Immature natural killer cell (primary cell): ENCODE results near the gene ARHGEF1. TPM values are rescaled to one million over a fixed set of nuclear protein-coding genes. Genes with fewer than 3 reads are reported as not detected.
A peak's percentile ranks its signal among the peaks of the same experiment; 100 is the strongest.

Source experiments
- DNase-seq, 3 donors: peaks; one replicate each; pipeline ENCODE4 v3.0.0; 2022; ENCODE audit warnings: mixed read lengths in 1 of 3
- H3K27ac Mint-ChIP-seq, 6 donors: one replicate each; pipeline ENCODE4 v1.8.0; 2020; ENCODE audit warnings: mixed read lengths in 6 of 6, mild to moderate bottlenecking in 5 of 6, inconsistent platforms in 4 of 6, moderate library complexity in 3 of 6
- H3K27me3 Mint-ChIP-seq, 3 donors: one replicate each; pipeline ENCODE4 v1.8.0; 2020 to 2021; ENCODE audit warnings: low read depth in 3 of 3, mild to moderate bottlenecking in 3 of 3, mixed read lengths in 3 of 3, moderate library complexity in 3 of 3, inconsistent platforms in 1 of 3
- H3K36me3 Mint-ChIP-seq, 3 donors: one replicate each; pipeline ENCODE4 v1.8.0; 2020; ENCODE audit warnings: mixed read lengths in 3 of 3, inconsistent platforms in 2 of 3, mild to moderate bottlenecking in 2 of 3
- H3K4me1 Mint-ChIP-seq, 2 donors: one replicate each; pipeline ENCODE4 v1.8.0; 2020; ENCODE audit warnings: inconsistent platforms in 2 of 2, mild to moderate bottlenecking in 2 of 2, mixed read lengths in 2 of 2, moderate library complexity in 1 of 2
- H3K4me3 Mint-ChIP-seq, 5 donors: one replicate each; pipeline ENCODE4 v1.8.0; 2020; ENCODE audit warnings: mild to moderate bottlenecking in 5 of 5, mixed read lengths in 5 of 5, inconsistent platforms in 3 of 5, moderate library complexity in 3 of 5
- H3K9me3 Mint-ChIP-seq, 6 donors: one replicate each; pipeline ENCODE4 v1.8.0; 2020; ENCODE audit warnings: mild to moderate bottlenecking in 6 of 6, mixed read lengths in 6 of 6, inconsistent platforms in 4 of 6, moderate library complexity in 3 of 6
- polyA plus RNA-seq, 3 donors: library from polyadenylated mRNA; unstranded; fragments of 300-500 nt; fragmentation: Illumina TruSeq; gene quantifications; one replicate each; pipeline ENCODE4 v1.2.3, GENCODE V29; 2021

The ARHGEF1 gene
- polyA plus RNA-seq, 3 donors from 2014 or later = 129 to 394 (median 156) TPM

GRCh38 chr19:41941410-41942202 is 58.6 kb downstream of the ARHGEF1 start:
- H3K27ac Mint-ChIP-seq = peak overlapping the region; percentile 5 to 88 (median 72)
- DNase-seq = no peak
- no peaks in the 10 kb centered on the region for H3K36me3 Mint-ChIP-seq
- H3K4me1 Mint-ChIP-seq = peaks cover 46 to 52% of the 10 kb centered on the region in 2 donors
- no peaks in the 10 kb centered on the region for H3K9me3 Mint-ChIP-seq
- H3K4me3 Mint-ChIP-seq = peak overlapping the region; percentile 43 to 63 (median 56)
- H3K27me3 Mint-ChIP-seq = peaks cover 15 to 35% (median 30%) of the 10 kb centered on the region in 3 donors

- peaks cover 18 to 34% (median 32%) of the 10 kb centered on the region in 3 donors for H3K27me3 Mint-ChIP-seq
- peak overlapping the region in 4 of 5 donors; percentile 5 to 59 (median 43) for H3K4me3 Mint-ChIP-seq
- DNase-seq = peak in 2 of 3 donors; percentile 40 to 52
- no peaks in the 10 kb centered on the region for H3K9me3 Mint-ChIP-seq
- H3K36me3 Mint-ChIP-seq = no peaks in the 10 kb centered on the region
- H3K27ac Mint-ChIP-seq = peak overlapping the region; percentile 97 to 100 (median 98)
- H3K4me1 Mint-ChIP-seq = peaks cover 57 to 58% of the 10 kb centered on the region in 2 donors
These were observed 61.4 kb downstream of the ARHGEF1 start for GRCh38 chr19:41944336-41944735.

GRCh38 chr19:41945135-41945766 is 62.3 kb downstream of the ARHGEF1 start:
- H3K4me3 Mint-ChIP-seq = peak overlapping the region; percentile 75 to 83 (median 80)
- DNase-seq = peak; percentile 95 to 98 (median 96)
- H3K27me3 Mint-ChIP-seq = peaks cover 18 to 32% (median 30%) of the 10 kb centered on the region in 3 donors
- H3K27ac Mint-ChIP-seq = peak overlapping the region; percentile 97 to 100 (median 98)
- H3K9me3 Mint-ChIP-seq = no peaks in the 10 kb centered on the region
- H3K4me1 Mint-ChIP-seq = peaks cover 57 to 61% of the 10 kb centered on the region in 2 donors
- no peaks in the 10 kb centered on the region for H3K36me3 Mint-ChIP-seq

GRCh38 chr19:41947091-41947490 is 64.1 kb downstream of the ARHGEF1 start:
- peaks cover 55 to 56% of the 10 kb centered on the region in 2 donors for H3K4me1 Mint-ChIP-seq
- H3K27ac Mint-ChIP-seq = peak overlapping the region; percentile 90 to 98 (median 97)
- no peaks in the 10 kb centered on the region for H3K36me3 Mint-ChIP-seq
- H3K4me3 Mint-ChIP-seq = peak overlapping the region; percentile 64 to 74 (median 70)
- no peak for DNase-seq
- peaks cover 13 to 25% (median 23%) of the 10 kb centered on the region in 3 donors for H3K27me3 Mint-ChIP-seq
- no peaks in the 10 kb centered on the region for H3K9me3 Mint-ChIP-seq

- H3K27ac Mint-ChIP-seq = peak overlapping the region in 5 of 6 donors; percentile 58 to 87 (median 87)
These were observed 68.7 kb downstream of the ARHGEF1 start for GRCh38 chr19:41951686-41952172.

GRCh38 chr19:41955521-41955920 is 72.5 kb downstream of the ARHGEF1 start:
- Mint-ChIP-seq H3K9me3 (no peaks in the 10 kb centered on the region), H3K27me3 (peaks cover 0 to 5% (median 0%) of the 10 kb centered on the region in 3 donors), H3K27ac (no peak overlapping the region), H3K4me1 (peaks cover 24 to 25% of the 10 kb centered on the region in 2 donors), H3K4me3 (no peak overlapping the region), H3K36me3 (no peaks in the 10 kb centered on the region)
- DNase-seq = no peak

More at GRCh38 chr19:41951686-41952172, 68.7 kb downstream of the ARHGEF1 start:
- H3K4me3 Mint-ChIP-seq = no peak overlapping the region
- peaks cover 23 to 24% of the 10 kb centered on the region in 2 donors for H3K4me1 Mint-ChIP-seq
- peaks cover 4 to 8% (median 5%) of the 10 kb centered on the region in 3 donors for H3K27me3 Mint-ChIP-seq
- no peaks in the 10 kb centered on the region for H3K36me3 Mint-ChIP-seq
- DNase-seq = peak; percentile 79 to 81 (median 80)
- no peaks in the 10 kb centered on the region for H3K9me3 Mint-ChIP-seq

GRCh38 chr19:41956621-41957020 is 73.6 kb downstream of the ARHGEF1 start:
- H3K27ac Mint-ChIP-seq = peak overlapping the region in 1 of 6 donors; percentile 49
- H3K4me3 Mint-ChIP-seq = no peak overlapping the region
- H3K9me3 Mint-ChIP-seq = no peaks in the 10 kb centered on the region
- no peaks in the 10 kb centered on the region for H3K36me3 Mint-ChIP-seq
- H3K4me1 Mint-ChIP-seq = peaks cover 21 to 22% of the 10 kb centered on the region in 2 donors
- peaks cover 0 to 5% (median 0%) of the 10 kb centered on the region in 3 donors for H3K27me3 Mint-ChIP-seq
- no peak for DNase-seq

Other genes starting within 250 kb of the ARHGEF1 start
- gene CEACAM7, start 194.9 kb upstream of the ARHGEF1 start, polyA plus RNA-seq = not detected
- gene CEACAM5, start 174.6 kb upstream of the ARHGEF1 start, polyA plus RNA-seq = not detected
- gene CEACAM6, start 127.7 kb upstream of the ARHGEF1 start, polyA plus RNA-seq = not detected
- not detected for gene CEACAM3, start 86.6 kb upstream of the ARHGEF1 start, polyA plus RNA-seq
- not detected for gene LYPD4, start 38.5 kb upstream of the ARHGEF1 start, polyA plus RNA-seq
- not detected for gene DMRTC2, start 38.1 kb upstream of the ARHGEF1 start, polyA plus RNA-seq
- gene RPS19, start 22.9 kb upstream of the ARHGEF1 start, polyA plus RNA-seq = 1,000 to 10,000 TPM; 2,260 to 5,043 (median 3,564) TPM
- gene CD79A, start 5.9 kb upstream of the ARHGEF1 start, polyA plus RNA-seq = 1 to 10 TPM; 4.1 to 8.3 (median 5.1) TPM
- under 1 TPM in 1 of 3 donors, not detected in 2; 0.11 TPM for gene ERFL, start 45.3 kb downstream of the ARHGEF1 start, polyA plus RNA-seq
- 100 to 1,000 TPM; 263 to 375 (median 373) TPM for gene RABAC1, start 76.1 kb downstream of the ARHGEF1 start, polyA plus RNA-seq
- gene ATP1A3, start 111.0 kb downstream of the ARHGEF1 start, polyA plus RNA-seq = 1 to 10 TPM in 2 of 3 donors, under 1 TPM in 1; 0.29 to 5.9 (median 1.8) TPM
- not detected for gene GRIK5, start 187.0 kb downstream of the ARHGEF1 start, polyA plus RNA-seq
- 10 to 100 TPM; 12.4 to 29.6 (median 20.3) TPM for gene ZNF574, start 193.0 kb downstream of the ARHGEF1 start, polyA plus RNA-seq
- 10 to 100 TPM in 1 of 3 donors, 1 to 10 TPM in 2; 2.0 to 10.3 (median 2.1) TPM for gene POU2F2, start 249.3 kb downstream of the ARHGEF1 start, polyA plus RNA-seq